IPS-NIHi7 (cell line): Measurements from ENCODE around the gene TMA7.
"Not testable (repeated sequence)": the region's sequence is repeated elsewhere in the genome, so short reads cannot be mapped to it uniquely, and the experiment has no call there.

ENCODE experiments used
- DNase-seq: peaks from one replicate; pipeline ENCODE4 v3.0.0; 2012; ENCODE audit warnings: mixed read lengths; ENCODE audit errors: extremely low spot score

The TMA7 gene

DNA sequence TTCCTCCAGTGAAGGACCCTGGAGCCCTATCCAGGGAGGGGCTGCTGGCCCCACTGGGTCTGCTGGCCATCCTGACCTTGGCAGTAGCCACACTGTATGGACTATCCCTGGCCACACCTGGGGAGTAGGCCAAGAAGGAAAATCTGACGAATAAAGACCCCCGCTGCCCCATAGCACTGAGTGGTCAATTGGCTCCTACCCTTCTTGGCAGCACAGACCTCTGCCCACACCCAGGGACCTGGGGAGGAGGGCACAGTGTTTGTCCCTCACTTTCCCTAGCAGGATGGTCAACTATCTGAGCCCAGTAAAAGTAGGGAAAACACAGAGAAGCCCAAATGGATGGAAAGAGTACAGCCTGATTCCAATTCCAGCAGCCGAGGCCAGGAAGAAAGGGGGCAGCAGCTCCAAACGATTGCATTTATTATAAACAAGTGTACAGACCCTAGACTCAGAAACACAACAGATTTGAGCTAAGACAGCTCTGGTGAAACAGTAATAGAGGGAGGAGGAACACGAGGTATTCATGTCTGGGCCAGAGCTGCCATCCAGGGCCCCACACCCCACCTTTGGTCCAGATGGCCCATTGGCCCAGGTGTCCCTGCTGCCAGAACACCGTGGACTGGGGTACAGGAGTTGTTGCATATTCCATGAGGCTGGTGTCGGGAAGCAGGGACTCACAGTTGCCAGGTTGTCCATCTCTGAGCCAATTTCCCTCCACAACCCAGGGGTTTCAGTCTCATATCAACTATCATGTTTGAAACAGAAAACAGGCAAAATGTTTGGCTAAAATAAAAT, 27.6 kb downstream of the TMA7 start:
- no peak for DNase-seq

DNA sequence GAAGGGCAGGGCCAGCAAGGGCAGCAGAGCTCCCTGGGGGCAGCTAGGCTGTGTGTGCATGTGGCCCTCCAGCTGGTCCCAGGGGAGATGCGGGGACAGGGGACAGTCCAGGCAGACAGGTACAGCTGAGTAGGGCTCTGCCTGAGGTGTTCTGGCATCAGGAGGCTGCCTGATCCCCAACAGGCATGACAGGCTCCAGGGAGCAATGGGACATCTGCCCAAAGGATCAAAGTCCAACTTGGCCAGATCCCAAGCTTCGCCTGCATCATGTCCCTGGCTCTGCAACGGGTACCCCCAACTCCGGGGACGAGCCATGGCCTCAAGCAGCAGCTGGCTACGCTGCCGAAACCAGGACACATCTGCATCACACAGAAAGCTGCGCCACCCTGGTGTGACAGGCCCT, 28.3 kb downstream of the TMA7 start:
- DNase-seq = no peak

DNA sequence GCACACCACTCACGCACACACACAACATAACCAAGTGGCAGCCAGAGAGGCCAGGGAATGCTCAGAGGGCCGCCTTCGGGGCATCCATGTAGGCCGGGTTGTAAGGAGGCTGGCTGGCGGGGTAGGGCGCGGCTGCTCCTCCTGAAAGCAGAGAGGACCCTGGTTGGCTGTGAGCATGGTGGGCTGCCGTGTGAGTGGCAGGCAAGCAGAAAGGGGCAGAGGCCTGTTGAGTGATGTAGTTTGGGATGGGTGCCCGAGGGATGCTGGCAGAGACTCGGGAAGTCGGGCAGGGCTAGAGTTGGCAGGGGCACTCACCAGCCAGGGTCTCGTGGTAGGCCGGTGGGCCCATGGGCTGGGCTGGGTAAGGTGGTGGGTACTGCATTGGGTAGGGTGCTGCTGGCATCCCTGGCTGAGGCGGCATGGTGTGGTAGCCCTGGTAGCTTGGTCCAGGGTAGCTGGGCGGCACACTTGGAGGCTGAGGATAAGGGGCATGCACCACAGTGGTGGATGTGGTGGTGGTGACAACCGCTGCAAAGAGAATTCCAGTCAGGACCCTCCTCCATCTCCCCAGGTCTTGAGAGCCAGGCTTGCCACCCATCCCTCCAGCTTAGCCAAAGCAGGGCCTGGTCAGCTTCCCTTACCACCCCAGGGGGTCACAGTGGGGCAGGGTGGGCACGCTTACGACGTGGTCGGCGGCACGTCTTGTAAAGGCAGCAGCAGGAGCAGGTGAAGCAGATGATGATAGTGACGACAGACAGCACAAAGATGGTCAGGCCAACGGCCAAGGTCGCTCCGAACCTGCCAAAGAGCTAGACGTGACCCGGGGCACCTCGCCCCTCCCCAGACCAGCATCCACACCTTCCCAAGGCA, 29.2 kb downstream of the TMA7 start:
- no peak for DNase-seq

DNA sequence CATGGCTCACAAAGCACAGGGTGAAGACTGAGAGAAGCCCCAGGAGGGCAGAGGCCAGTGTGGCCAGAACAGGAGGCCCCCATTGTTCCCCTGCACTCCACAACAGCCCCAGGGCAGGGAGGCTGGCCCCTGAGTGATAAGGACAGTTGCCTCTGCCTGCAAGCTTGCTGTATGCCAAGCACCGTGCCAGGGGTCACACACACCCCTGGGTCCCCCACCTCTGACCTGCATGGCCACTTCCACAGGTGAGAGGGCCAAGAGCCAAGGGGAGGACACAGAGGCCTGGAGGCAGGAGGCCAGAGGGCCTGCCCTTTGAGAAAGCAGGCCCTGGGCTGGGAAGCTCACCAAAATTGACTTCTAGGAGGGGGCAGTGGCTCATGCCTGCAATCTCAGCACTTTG, 30.2 kb downstream of the TMA7 start:
- no peak for DNase-seq

DNA sequence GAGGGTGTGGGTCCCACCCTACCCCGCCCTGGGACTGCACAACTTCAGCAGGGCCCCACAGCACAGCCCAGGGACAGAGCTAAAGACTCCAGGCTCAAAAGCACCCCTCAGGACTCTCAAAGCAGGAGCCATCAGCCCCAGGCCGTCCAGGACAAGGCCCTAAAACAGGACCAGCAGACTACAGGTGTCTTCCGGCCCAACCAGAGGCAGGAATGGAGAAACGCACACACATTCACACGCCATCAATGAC, 32.5 kb downstream of the TMA7 start:
- no peak for DNase-seq

DNA sequence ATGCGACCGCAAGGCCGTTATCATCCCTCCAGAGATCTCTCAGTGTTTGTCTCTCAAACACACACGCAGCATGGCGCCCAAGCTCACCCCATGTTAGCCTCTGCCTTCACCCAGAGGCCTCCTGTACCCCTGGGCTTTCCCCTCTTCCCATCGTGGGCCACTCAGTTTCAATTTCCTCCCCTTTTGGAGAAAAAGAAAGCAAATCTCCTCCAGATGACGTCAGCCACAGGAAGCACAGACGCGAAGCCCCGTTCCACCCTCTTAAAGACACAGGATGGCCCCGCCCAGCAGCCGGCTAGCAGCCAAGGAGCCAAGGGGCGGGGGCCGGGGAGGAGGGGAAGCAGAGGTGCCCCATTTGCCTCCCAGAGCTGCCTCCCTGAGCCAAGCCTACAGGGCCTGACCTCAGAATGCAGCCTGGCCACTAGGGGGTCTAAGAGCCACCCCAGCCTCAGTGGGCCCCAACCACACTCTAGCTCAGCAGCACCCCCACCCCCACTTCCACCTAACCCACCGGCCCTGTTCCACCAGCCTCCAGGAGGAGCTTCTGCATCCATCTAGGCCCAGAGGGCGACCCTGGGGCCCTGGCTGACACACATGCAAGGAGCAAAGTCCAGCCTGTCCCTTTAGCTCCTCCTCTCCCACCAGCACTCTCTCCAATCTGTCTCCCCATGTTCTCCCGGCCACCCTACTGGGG, 33.0 kb downstream of the TMA7 start:
- DNase-seq = peak; percentile 94

DNA sequence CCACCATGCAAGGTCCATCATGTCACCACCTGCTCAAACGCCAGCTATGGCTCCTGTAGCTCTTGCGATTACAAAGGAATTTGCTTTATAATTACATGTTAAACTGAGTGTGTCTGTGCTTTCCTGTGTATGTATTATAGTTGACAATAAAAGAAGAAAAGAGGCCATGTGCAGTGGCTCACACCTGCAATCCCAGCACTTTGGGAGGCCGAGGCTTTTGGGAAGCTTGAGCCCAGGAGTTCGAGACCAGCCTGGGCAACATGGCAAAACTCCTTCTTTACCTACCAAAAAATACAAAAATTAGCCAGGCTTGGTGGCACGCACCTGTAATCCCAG, 33.5 kb downstream of the TMA7 start:
- no peak for DNase-seq

DNA sequence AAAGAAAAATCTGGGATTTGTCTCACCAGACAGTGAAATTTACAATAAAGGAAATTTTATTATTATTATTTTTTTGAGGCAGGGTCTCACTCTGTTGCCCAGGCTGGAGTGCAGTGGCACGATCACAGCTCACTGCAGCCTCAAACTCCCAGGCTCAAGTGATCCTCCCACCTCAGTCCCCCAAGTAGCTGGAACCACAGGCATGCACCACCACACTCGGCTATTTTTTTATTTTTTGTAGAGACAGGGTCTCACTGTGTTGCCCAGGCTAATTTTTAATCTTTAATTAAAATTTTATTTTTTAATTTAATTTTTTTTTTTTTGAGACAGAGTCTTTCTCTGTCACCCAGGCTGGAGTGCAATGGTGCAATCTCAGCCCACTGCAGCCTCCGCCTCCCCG, 34.0 kb downstream of the TMA7 start:
- DNase-seq = not testable (repeated sequence)

DNA sequence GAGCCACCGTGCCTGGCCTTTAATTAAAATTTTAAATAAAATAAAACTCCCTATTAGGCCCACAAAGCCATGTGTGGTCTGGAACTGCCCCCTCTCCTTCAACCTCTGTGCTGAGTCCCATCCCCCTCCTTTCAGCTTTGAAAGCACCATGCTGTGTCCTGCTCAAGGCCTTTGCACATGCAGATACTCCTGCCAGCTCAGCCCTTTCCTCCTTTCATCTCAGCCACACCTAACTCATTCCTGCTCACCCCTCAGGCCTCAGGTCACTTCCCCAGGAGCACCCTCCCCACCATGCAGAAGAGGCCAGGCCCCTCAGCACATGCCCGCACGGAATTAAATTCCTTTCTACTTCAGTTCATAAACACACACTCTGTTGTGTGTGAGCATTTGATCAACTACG, 34.6 kb downstream of the TMA7 start:
- DNase-seq = peak; percentile 89

DNA sequence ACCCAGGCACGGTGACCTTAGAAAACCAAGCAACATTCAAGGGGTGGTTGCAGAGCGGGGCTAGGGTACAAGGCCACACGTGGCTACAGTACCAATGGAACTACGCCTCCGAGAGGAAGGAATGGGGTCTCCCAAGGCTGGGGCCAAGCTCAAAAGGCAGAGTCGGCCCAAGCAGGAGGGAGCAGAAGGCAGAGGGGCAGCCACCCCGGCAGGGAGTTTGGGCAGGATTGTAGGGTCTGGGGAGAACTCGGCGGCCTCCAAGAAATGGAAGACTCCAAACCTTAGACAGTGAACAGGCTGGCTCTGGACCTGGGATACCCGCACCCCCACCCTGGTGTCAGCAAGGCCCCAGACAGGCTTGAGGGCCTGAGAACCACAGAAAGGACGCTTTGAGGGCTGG, 35.1 kb downstream of the TMA7 start:
- peak; percentile 30 for DNase-seq

DNA sequence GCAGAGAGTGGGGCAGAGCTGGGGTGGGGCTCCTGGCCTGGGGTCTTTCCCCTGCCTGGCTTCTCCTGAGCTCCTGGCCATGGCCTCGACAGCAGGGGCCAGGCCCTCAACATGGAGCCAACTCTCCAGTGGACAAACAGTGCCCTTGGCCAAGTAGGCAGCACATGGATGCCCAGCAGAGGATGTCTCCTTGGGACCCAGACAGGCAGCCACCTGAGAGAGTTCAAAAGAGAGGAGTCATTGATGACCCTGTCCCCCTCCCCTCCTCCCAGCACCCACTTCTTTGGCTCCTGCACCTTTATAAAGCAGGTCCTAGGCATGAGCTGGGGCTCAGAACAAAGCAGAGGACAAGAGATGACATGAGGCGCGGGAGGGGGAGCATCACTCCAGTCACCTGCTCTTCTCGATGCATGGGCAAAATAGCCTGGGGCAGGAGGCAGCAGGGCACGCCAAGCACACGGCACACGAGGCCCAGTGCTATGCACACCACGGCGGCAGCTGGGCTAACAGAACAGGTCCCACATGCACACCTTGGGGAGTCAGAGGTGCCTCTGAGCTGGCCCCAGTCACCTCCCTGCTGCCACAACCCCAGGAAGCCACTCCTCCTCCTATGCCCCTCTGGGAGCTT, 36.5 kb downstream of the TMA7 start:
- no peak for DNase-seq

DNA sequence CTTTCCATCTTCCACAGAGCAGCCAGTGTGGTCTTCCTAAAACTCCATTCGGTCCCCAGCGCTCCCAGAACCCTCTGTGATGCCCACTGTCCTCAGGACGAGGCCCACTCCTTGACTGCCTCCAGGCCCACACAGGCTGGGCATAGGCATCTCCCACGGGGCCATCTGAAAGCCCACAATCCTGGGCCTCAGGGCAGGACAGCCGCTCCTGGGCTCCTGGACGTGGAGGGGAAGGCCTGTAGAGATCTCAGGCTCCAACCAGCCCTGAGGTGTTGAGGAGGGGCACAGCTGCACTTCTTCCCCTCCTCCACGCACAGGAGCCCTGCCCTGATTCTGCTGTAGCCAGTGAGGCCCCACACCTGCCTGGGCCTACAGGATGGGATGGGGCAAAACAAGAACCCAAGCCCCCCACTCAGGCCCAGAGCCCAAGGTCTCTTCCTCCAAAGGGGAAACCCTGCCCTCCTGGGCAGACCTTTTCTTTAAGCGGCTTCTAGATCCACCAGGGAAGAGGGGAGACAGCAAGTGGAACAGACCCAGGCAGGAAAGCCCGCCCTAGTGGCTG, 38.0 kb downstream of the TMA7 start:
- no peak for DNase-seq

DNA sequence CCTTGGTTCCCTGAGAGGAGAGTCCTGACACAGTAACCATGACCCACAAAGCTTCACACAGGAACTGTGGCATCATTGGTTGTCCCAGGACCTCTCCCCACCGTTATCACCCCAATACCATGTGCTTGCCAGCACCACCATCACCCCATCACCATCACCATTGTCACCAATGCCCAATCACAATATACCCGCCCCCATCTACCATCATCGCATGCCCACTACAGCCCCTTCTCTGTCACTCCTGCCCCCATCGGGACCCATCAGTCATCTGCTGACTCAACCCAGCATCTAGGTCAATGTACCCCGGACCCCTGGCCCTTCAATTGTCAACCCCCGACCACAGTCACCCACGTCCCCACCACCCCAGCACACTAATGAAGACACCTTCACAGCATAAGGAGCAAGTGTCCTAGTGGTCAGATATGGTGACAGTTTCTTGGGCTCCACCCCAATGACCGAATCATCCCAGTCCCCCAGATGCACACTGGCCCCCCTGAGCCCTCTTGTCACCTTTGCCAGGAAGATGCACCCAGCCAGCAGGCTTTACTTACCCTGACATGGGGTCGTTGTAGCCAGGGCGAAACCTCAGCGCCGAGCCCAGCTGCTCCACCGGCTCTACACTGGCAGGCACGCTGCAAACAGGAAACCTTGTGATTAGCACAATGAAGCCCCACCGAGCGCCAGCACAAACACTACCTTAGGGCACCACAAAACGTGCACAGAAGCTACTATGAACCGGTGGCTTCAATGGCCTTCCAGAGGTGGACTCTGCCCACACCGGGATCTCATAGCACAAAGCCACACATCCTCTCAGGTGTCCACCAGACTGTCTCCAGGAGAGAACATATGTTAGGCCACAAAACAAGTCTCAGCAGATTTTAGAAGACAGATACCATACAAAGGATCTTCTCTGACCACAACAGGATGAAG, 38.8 kb downstream of the TMA7 start:
- DNase-seq = no peak

DNA sequence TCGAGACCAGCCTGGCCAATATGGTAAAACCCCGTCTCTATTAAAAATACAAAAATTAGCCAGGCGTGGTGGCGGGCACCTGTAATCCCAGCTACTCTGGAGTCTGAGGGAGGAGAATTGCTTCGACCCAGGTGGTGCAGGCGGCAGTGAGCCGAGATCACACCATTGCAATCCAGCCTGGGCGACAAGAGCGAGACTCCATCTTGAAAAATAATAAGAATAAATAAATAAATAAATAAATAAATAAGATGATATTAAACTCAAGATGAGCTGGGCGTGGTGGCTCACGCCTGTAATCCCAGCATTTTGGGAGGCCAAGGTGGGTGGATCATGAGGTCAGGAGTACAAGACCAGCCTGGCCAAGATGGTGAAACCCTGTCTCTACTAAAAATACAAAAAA, 40.8 kb downstream of the TMA7 start:
- DNase-seq = not testable (repeated sequence)

DNA sequence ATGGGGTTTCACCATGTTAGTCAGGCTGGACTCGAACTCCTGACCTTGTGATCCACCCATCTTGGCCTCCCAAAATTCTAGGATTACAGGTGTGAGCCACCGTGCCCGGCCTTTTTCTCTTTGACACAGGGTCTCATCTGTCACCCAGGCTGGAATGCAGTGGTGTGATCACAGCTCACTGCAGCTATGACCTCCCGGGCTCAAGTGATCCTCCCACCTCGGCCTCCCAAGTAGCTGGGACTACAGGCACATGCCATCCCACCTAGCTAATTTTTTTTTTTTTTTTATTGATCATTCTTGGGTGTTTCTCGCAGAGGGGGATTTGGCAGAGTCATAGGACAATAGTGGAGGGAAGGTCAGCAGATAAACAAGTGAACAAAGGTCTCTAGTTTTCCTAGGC, 42.8 kb downstream of the TMA7 start:
- DNase-seq = not testable (repeated sequence)

DNA sequence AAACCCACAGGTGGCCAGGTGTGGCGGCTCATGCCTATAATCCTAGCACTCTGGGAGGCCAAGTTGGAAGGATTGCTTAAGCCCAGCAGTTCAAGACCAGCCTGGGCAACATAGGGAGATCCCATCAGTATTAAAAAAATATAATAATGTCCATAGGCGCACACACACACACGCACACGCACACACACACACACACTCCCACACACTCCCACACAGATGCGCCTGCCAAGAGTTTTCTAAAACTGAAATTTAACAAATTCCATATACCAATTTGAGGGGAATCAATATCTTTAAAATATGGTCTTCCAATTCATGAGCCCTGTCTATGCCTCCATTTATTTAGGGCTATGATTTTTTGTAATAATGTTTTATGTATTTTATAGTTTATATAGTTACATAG, 46.9 kb downstream of the TMA7 start:
- no peak for DNase-seq

DNA sequence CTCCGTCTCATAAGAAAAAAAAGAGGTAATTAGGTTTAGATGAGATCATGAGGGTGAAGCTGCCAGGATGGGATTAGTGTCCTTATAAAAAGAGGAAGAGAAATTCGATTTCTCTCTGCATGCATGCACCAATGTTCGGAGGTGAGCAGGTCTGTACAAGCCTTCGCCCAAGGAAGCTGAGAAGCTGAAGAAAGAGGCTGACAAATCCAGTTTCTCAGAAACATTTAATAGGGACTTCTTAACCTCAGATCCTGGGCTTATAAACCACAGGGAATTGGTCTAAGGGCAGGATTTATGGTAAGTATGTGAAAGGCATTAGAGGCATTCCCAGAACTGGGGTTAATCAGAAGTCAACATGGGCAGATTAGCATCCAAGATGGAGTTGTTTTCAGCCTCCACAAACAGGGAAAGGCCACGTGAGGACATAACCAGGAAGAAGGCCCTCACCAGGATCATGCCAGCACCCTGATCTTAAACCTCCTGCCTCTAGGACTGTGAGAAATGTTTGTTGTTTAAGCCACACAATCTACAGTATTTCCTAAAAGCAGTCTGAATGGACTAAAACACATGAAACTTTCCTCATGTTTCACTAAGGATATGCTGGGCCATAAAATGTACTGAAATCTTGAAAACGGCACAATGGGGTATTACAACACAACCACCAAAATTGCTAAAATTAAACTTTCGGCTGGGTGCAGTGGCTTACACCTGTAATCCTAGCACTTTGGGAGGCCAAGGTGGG, 52.6 kb downstream of the TMA7 start:
- no peak for DNase-seq

DNA sequence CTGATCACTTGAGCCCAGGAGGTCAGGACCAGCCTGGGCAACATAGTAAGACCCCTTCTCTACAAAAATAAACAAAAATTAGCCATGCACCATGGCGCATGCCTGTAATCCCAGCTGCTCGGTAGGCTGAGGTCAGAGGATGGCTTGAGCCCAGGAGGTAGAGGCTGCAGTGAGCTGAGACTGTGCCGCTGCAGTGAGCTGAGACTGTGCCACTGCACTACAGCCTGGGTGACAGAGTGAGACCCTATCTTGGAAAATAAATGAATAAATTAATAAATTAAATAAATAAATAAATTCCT, 53.1 kb downstream of the TMA7 start:
- no peak for DNase-seq
